Measurements from ENCODE around the gene BRI3BP. TPM values are rescaled to one million over a fixed set of nuclear protein-coding genes. Genes with fewer than 3 reads are reported as not detected.

Gene BRI3BP
- total RNA-seq, 1 donor from 2014 or later = 12.0 TPM

GRCh38 chr12:125014526-125014925 lies 21.1 kb downstream of the BRI3BP start:
- Mint-ChIP-seq H3K4me1 (ENCODE audit: low read depth) (no peaks in the 10 kb centered on the region), H3K4me3 (ENCODE audit: low read depth) (no peak overlapping the region), H3K9me3 (ENCODE audit: low read depth) (no peaks in the 10 kb centered on the region), H3K27ac (no peak overlapping the region), H3K36me3 (ENCODE audit: insufficient read depth) (peaks cover 7% of the 10 kb centered on the region), H3K27me3 (no peaks in the 10 kb centered on the region)
- no peak for DNase-seq (ENCODE audit: low spot score, unreplicated experiment)
- TF ChIP-seq CTCF (IDR thresholded peaks at IDR 0.05; ENCODE audit: unreplicated experiment) = no peak

- H3K36me3 Mint-ChIP-seq (ENCODE audit: insufficient read depth) = peaks cover 7% of the 10 kb centered on the region
- no peak for TF ChIP-seq CTCF (IDR thresholded peaks at IDR 0.05; ENCODE audit: unreplicated experiment)
- H3K4me3 Mint-ChIP-seq (ENCODE audit: low read depth) = no peak overlapping the region
- DNase-seq (ENCODE audit: low spot score, unreplicated experiment) = no peak
- H3K4me1 Mint-ChIP-seq (ENCODE audit: low read depth) = no peaks in the 10 kb centered on the region
- no peaks in the 10 kb centered on the region for H3K9me3 Mint-ChIP-seq (ENCODE audit: low read depth)
- peak overlapping the region; percentile 24 for H3K27ac Mint-ChIP-seq
- H3K27me3 Mint-ChIP-seq = no peaks in the 10 kb centered on the region
These were observed 22.4 kb downstream of the BRI3BP start for GRCh38 chr12:125015680-125016310.

GRCh38 chr12:125017801-125018200 lies 24.4 kb downstream of the BRI3BP start:
- Mint-ChIP-seq H3K27ac (no peak overlapping the region), H3K4me3 (ENCODE audit: low read depth) (no peak overlapping the region), H3K36me3 (ENCODE audit: insufficient read depth) (peaks cover 13% of the 10 kb centered on the region), H3K27me3 (no peaks in the 10 kb centered on the region), H3K4me1 (ENCODE audit: low read depth) (no peaks in the 10 kb centered on the region), H3K9me3 (ENCODE audit: low read depth) (no peaks in the 10 kb centered on the region)
- TF ChIP-seq CTCF (IDR thresholded peaks at IDR 0.05; ENCODE audit: unreplicated experiment) = no peak
- no peak for DNase-seq (ENCODE audit: low spot score, unreplicated experiment)

- Mint-ChIP-seq H3K27me3 (no peaks in the 10 kb centered on the region), H3K4me1 (ENCODE audit: low read depth) (no peaks in the 10 kb centered on the region), H3K27ac (no peak overlapping the region), H3K36me3 (ENCODE audit: insufficient read depth) (peaks cover 18% of the 10 kb centered on the region), H3K4me3 (ENCODE audit: low read depth) (no peak overlapping the region), H3K9me3 (ENCODE audit: low read depth) (no peaks in the 10 kb centered on the region)
- TF ChIP-seq CTCF (IDR thresholded peaks at IDR 0.05; ENCODE audit: unreplicated experiment) = no peak
- DNase-seq (ENCODE audit: low spot score, unreplicated experiment) = no peak
These were observed 24.9 kb downstream of the BRI3BP start for GRCh38 chr12:125018356-125018755.

GRCh38 chr12:125021096-125021495 lies 27.7 kb downstream of the BRI3BP start:
- H3K27ac Mint-ChIP-seq = no peak overlapping the region
- H3K27me3 Mint-ChIP-seq = no peaks in the 10 kb centered on the region
- peaks cover 14% of the 10 kb centered on the region for H3K36me3 Mint-ChIP-seq (ENCODE audit: insufficient read depth)
- TF ChIP-seq CTCF (IDR thresholded peaks at IDR 0.05; ENCODE audit: unreplicated experiment) = no peak
- no peak for DNase-seq (ENCODE audit: low spot score, unreplicated experiment)
- no peak overlapping the region for H3K4me3 Mint-ChIP-seq (ENCODE audit: low read depth)
- H3K4me1 Mint-ChIP-seq (ENCODE audit: low read depth) = no peaks in the 10 kb centered on the region
- H3K9me3 Mint-ChIP-seq (ENCODE audit: low read depth) = no peaks in the 10 kb centered on the region

Measured in progenitor cell of endocrine pancreas (in vitro differentiated cells).